H9 (cell line): ENCODE data around the gene HSPA13. TPM values are rescaled to one million over a fixed set of nuclear protein-coding genes. Genes with fewer than 3 reads are reported as not detected.

Experiments
- DNase-seq: peaks from one replicate; pipeline ENCODE4 v3.0.0-alpha.2; 2017
- H2AFZ ChIP-seq: one replicate; pipeline ENCODE4 v1.6.1; 2013; ENCODE audit warnings: mild to moderate bottlenecking, low read length, control low read depth, moderate library complexity
- H2AK5ac ChIP-seq: 2 replicates; pipeline ENCODE4 v1.6.1; 2013; ENCODE audit warnings: low read length, control low read depth, mixed read lengths; ENCODE audit not compliant: insufficient read length
- H2BK120ac ChIP-seq: one replicate; pipeline ENCODE4 v1.6.1; 2013; ENCODE audit warnings: low read depth, mild to moderate bottlenecking, low read length, control low read depth, inconsistent platforms; ENCODE audit not compliant: poor library complexity, severe bottlenecking
- H2BK12ac ChIP-seq: 2 replicates; pipeline ENCODE4 v1.6.1; 2013; ENCODE audit warnings: low read length, control low read depth, mixed read lengths, low read depth; ENCODE audit not compliant: insufficient read length
- H2BK15ac ChIP-seq: 2 replicates; pipeline ENCODE4 v1.6.1; 2013; ENCODE audit warnings: low read depth, low read length, control low read depth
- H2BK20ac ChIP-seq: one replicate; pipeline ENCODE4 v1.6.1; 2013; ENCODE audit warnings: low read depth, mild to moderate bottlenecking, low read length, control low read depth, inconsistent platforms; ENCODE audit not compliant: poor library complexity, severe bottlenecking
- H2BK5ac ChIP-seq: 2 replicates; pipeline ENCODE4 v1.6.1; 2013; ENCODE audit warnings: low read length, control low read depth, mixed read lengths; ENCODE audit not compliant: insufficient read length
- H3K14ac ChIP-seq: 2 replicates; pipeline ENCODE4 v1.6.1; 2013; ENCODE audit warnings: low read length, control low read depth; ENCODE audit not compliant: insufficient read depth
- H3K18ac ChIP-seq: 2 replicates; pipeline ENCODE4 v1.6.1; 2013; ENCODE audit warnings: low read depth, mild to moderate bottlenecking, mixed read lengths, low read length, control low read depth; ENCODE audit not compliant: insufficient read length
- H3K23ac ChIP-seq: 2 replicates; pipeline ENCODE4 v1.6.1; 2013; ENCODE audit warnings: low read length, control low read depth, mixed read lengths, low read depth; ENCODE audit not compliant: insufficient read length
- H3K23me2 ChIP-seq: 2 replicates; pipeline ENCODE4 v1.6.1; 2013; ENCODE audit warnings: low read depth, mild to moderate bottlenecking, mixed read lengths, low read length, control low read depth; ENCODE audit not compliant: insufficient read length, poor library complexity, severe bottlenecking
- H3K27ac ChIP-seq: 2 replicates; pipeline ENCODE4 v1.5.1; 2013; ENCODE audit warnings: low read length, control low read depth, mixed read lengths, low read depth; ENCODE audit not compliant: insufficient read length
- H3K27me3 ChIP-seq: 2 replicates; pipeline ENCODE4 v1.6.1; 2013; ENCODE audit warnings: low read length, control low read depth, inconsistent platforms; ENCODE audit not compliant: insufficient read depth
- H3K4ac ChIP-seq: 2 replicates; pipeline ENCODE4 v1.6.1; 2013; ENCODE audit warnings: low read depth, mild to moderate bottlenecking, control low read depth, inconsistent platforms, low read length, moderate library complexity
- H3K4me1 ChIP-seq: 2 replicates; pipeline ENCODE4 v1.6.1; 2013; ENCODE audit warnings: low read length, control low read depth, inconsistent platforms; ENCODE audit not compliant: insufficient read depth
- H3K4me2 ChIP-seq: 2 replicates; pipeline ENCODE4 v1.6.1; 2013; ENCODE audit warnings: low read length, control low read depth, mixed read lengths; ENCODE audit not compliant: insufficient read length, insufficient read depth
- H3K56ac ChIP-seq: 2 replicates; pipeline ENCODE4 v1.6.1; 2013; ENCODE audit warnings: low read depth, mild to moderate bottlenecking, mixed read lengths, low read length, control low read depth; ENCODE audit not compliant: insufficient read length
- H3K79me1 ChIP-seq: 2 replicates; pipeline ENCODE4 v1.6.1; 2013; ENCODE audit warnings: low read depth, mild to moderate bottlenecking, moderate library complexity, low read length, control low read depth, inconsistent platforms; ENCODE audit not compliant: insufficient read depth, poor library complexity, severe bottlenecking
- H3K79me2 ChIP-seq: 2 replicates; pipeline ENCODE4 v1.6.1; 2013; ENCODE audit warnings: low read length, control low read depth, inconsistent platforms; ENCODE audit not compliant: insufficient read depth
- H3K9ac ChIP-seq: 2 replicates; pipeline ENCODE4 v1.6.1; 2013; ENCODE audit warnings: low read length, control low read depth, mixed read lengths; ENCODE audit not compliant: insufficient read length; ENCODE audit errors: extremely low read depth
- H3K9me3 ChIP-seq: one replicate; pipeline ENCODE4 v1.6.1; 2013; ENCODE audit warnings: low read depth, low read length, inconsistent platforms; ENCODE audit not compliant: control insufficient read depth
- H3T11ph ChIP-seq: one replicate; pipeline ENCODE4 v1.6.1; 2013; ENCODE audit warnings: mild to moderate bottlenecking, low read length, control low read depth, inconsistent platforms
- H4K20me1 ChIP-seq: one replicate; pipeline ENCODE4 v1.6.1; 2013; ENCODE audit not compliant: control insufficient read depth, insufficient read length, insufficient read depth
- H4K5ac ChIP-seq: 2 replicates; pipeline ENCODE4 v1.6.1; 2013; ENCODE audit warnings: low read depth, mild to moderate bottlenecking, mixed read lengths, low read length, control low read depth; ENCODE audit not compliant: insufficient read length
- H4K8ac ChIP-seq: replicated peaks from 2 replicates; pipeline ENCODE4 v1.6.1; 2013; ENCODE audit warnings: low read length, control low read depth, mixed read lengths, low read depth; ENCODE audit not compliant: insufficient read length
- H4K91ac ChIP-seq: 2 replicates; pipeline ENCODE4 v1.6.1; 2013; ENCODE audit warnings: low read depth, mild to moderate bottlenecking, moderate library complexity, mixed read lengths, low read length, control low read depth; ENCODE audit not compliant: insufficient read length
- H3K27ac Mint-ChIP-seq, 3 experiments: 2 replicates in 2 of 3; 3 replicates in 1 of 3; pipeline ENCODE4 v1.8.0; 2020 to 2021; ENCODE audit warnings: mixed read lengths in 3 of 3, mild to moderate bottlenecking in 1 of 3, moderate library complexity in 1 of 3
- H3K27me3 Mint-ChIP-seq: 2 replicates; pipeline ENCODE4 v1.8.0; 2021; ENCODE audit warnings: low read depth, mild to moderate bottlenecking, moderate library complexity, mixed read lengths
- H3K36me3 Mint-ChIP-seq, 3 experiments: 2 replicates in 2 of 3; 3 replicates in 1 of 3; pipeline ENCODE4 v1.8.0; 2020 to 2021; ENCODE audit warnings: low read depth in 3 of 3, mixed read lengths in 3 of 3; ENCODE audit not compliant: insufficient read depth in 1 of 3
- H3K4me1 Mint-ChIP-seq, 2 experiments: 2 replicates each; pipeline ENCODE4 v1.8.0; 2020; ENCODE audit warnings: mixed read lengths in 2 of 2
- H3K4me3 Mint-ChIP-seq, 2 experiments: 2 replicates in 1 of 2; 3 replicates in 1 of 2; pipeline ENCODE4 v1.8.0; 2020 to 2021; ENCODE audit warnings: mild to moderate bottlenecking in 2 of 2, mixed read lengths in 2 of 2, moderate library complexity in 1 of 2
- H3K9me3 Mint-ChIP-seq, 2 experiments: 2 replicates in 1 of 2; 3 replicates in 1 of 2; pipeline ENCODE4 v1.8.0; 2020; ENCODE audit warnings: mild to moderate bottlenecking in 2 of 2, mixed read lengths in 2 of 2, moderate library complexity in 1 of 2
- CTCF ChIP-seq: fragments of 200-600 bp; sonication (generic); conservative IDR thresholded peaks from 3 replicates; pipeline ENCODE4 v1.8.0; 2021; ENCODE audit warnings: antibody characterized with exemption, mild to moderate bottlenecking
- WGBS: extraction: QIAGEN DNeasy Blood & Tissue Kit; methylation state at CpG from one replicate; pipeline ENCODE4 v1.1.7; 2013; ENCODE audit warnings: missing lambda C conversion rate, low lambda C conversion rate, mixed read lengths; ENCODE audit not compliant: insufficient read length; ENCODE audit errors: extremely low coverage; 5-methylcytosine and 5-hydroxymethylcytosine counted together
- total RNA-seq: library from RNA; stranded (reverse); gene quantifications from 2 replicates; pipeline ENCODE4 v1.2.1, GENCODE V29; 2021

The HSPA13 gene
- total RNA-seq, 1 experiment from 2014 or later = 32.6 TPM

- H3K4me3 Mint-ChIP-seq = no peak overlapping the region
- Histone ChIP-seq H2AK5ac (no peak overlapping the region), H2BK20ac (no peak overlapping the region), H3K27me3 (no peaks in the 10 kb centered on the region), H2BK15ac (no peak overlapping the region), H3K23me2 (no peaks in the 10 kb centered on the region), H3K4ac (no peak overlapping the region), H3K79me2 (peaks cover 6% of the 10 kb centered on the region; the same call in 1 of the 2 replicates), H3K9me3 (no peaks in the 10 kb centered on the region), H4K20me1 (no peaks in the 10 kb centered on the region), H3T11ph (no peak overlapping the region), H2BK120ac (no peak overlapping the region), H3K79me1 (no peaks in the 10 kb centered on the region), H3K23ac (no peak overlapping the region), H3K14ac (no peak overlapping the region), H2AFZ (no peak overlapping the region), H3K56ac (no peak overlapping the region), H3K9ac (no peak overlapping the region), H2BK5ac (no peak overlapping the region), H3K4me1 (no peaks in the 10 kb centered on the region), H4K8ac (no peak overlapping the region), H3K27ac (no peak overlapping the region), H3K4me2 (no peak overlapping the region), H2BK12ac (no peak overlapping the region), H4K5ac (no peak overlapping the region), H4K91ac (no peak overlapping the region), H3K18ac (no peak overlapping the region)
- no CpG with 5 or more reads among the region's 2 CpGs for WGBS
- H3K36me3 Mint-ChIP-seq = peaks cover 40 to 68% (median 62%) of the 10 kb centered on the region in 3 experiments; a peak in 6 of 7 replicates
- H3K27me3 Mint-ChIP-seq = no peaks in the 10 kb centered on the region
- peak; percentile 50; the same call in 2 of the 3 replicates for TF ChIP-seq CTCF
- no peaks in the 10 kb centered on the region for H3K9me3 Mint-ChIP-seq
- H3K4me1 Mint-ChIP-seq = peaks cover 4% of the 10 kb centered on the region in 2 experiments
- DNase-seq = no peak
- no peak overlapping the region; a peak in 2 of 7 replicates for H3K27ac Mint-ChIP-seq
Measured at GRCh38 chr21:14376854-14377253, 6.1 kb downstream of the HSPA13 start.
